Heart left ventricle (tissue), 16 donors: ENCODE results near the gene EHBP1L1. TPM values are rescaled to one million over a fixed set of nuclear protein-coding genes. Genes with fewer than 3 reads are reported as not detected.

Experiments
- ATAC-seq, 4 donors: fragments of 200-7000 bp; cut with Tn5 transposase; one replicate each; pipeline ENCODE4 v1.9.1; 2020 to 2022; ENCODE audit warnings: moderate library complexity in 4 of 4, mild to moderate bottlenecking in 3 of 4, moderate number of reproducible peaks in 1 of 4
- DNase-seq, 5 donors: peaks; one replicate each; pipeline ENCODE4 v3.0.0-alpha.2; 2020
- H3K27ac ChIP-seq, 12 donors: fragments of 200-600 bp; sonication (generic) in 4 of 12; one replicate each; pipeline versions ENCODE4 v1.5.0 to v1.8.0; 2016 to 2022; ENCODE audit warnings: mild to moderate bottlenecking in 2 of 12
- H3K27me3 ChIP-seq, 9 donors: fragments of 200-600 bp; sonication (generic) in 2 of 9; one replicate each; pipeline versions ENCODE4 v1.5.1 to v1.8.0; 2016 to 2022; ENCODE audit warnings: mild to moderate bottlenecking in 3 of 9
- H3K36me3 ChIP-seq, 9 donors: fragments of 200-600 bp; sonication (generic) in 2 of 9; one replicate each; pipeline versions ENCODE4 v1.5.0 to v1.8.0; 2018 to 2022; ENCODE audit warnings: mild to moderate bottlenecking in 2 of 9
- H3K4me1 ChIP-seq, 12 donors: fragments of 200-600 bp; sonication (generic) in 4 of 12; one replicate each; pipeline versions ENCODE4 v1.5.0 to v1.8.0; 2016 to 2022; ENCODE audit warnings: mild to moderate bottlenecking in 3 of 12
- H3K4me3 ChIP-seq, 12 donors: fragments of 200-600 bp; sonication (generic) in 4 of 12; one replicate each; pipeline versions ENCODE4 v1.5.0 to v1.8.0; 2017 to 2022; ENCODE audit warnings: mild to moderate bottlenecking in 9 of 12, moderate library complexity in 4 of 12
- H3K9me3 ChIP-seq, 12 donors: fragments of 200-600 bp; sonication (generic) in 4 of 12; one replicate each; pipeline versions ENCODE4 v1.5.0 to v1.8.0; 2016 to 2022; ENCODE audit warnings: mild to moderate bottlenecking in 1 of 12
- POLR2A ChIP-seq, 2 donors: fragments of 450-650 bp; IDR thresholded peaks; one replicate each; pipeline ENCODE4 v1.6.1; 2017; ENCODE audit warnings: antibody characterized with exemption in 2 of 2, mild to moderate bottlenecking in 2 of 2, moderate library complexity in 2 of 2
- WGBS, 4 donors: extraction: QIAGEN DNeasy Blood & Tissue Kit in 2 of 4; methylation state at CpG; one replicate each; pipeline versions ENCODE4 v1.1.5 to v1.1.7; 2013 to 2018; 5-methylcytosine and 5-hydroxymethylcytosine counted together
- intact Hi-C, 10 donors: fragments of 100-400 bp; cut with DNase I; formaldehyde crosslinking; loops; one replicate each; pipeline versions ENCODE4 v1.11.1 to v1.14.2; 2022
- microRNA-seq, 4 donors: library from miRNA; unstranded; fragments of <30 nt; microRNA quantifications; one replicate each; pipeline versions ENCODE4 to v1.2.0, GENCODE V29; 2017 to 2020
- polyA plus RNA-seq, 2 donors: library from polyadenylated mRNA; stranded (reverse); fragments of 200-250 nt; gene quantifications; one replicate each; pipeline ENCODE4 v1.2.3, GENCODE V29; 2013
- total RNA-seq, 9 donors: library from RNA; depleted of rRNA in 2 of 9; stranded (reverse); fragments of >200 nt in 2 of 9; fragmentation: NEBNext Ultra II Directional in 3 of 9; extraction: Animal tissue kit (Norgen Biotek cat#: 25700) in 3 of 9; gene quantifications; one replicate each; pipeline versions ENCODE4 v1.1.0 to v1.2.4, GENCODE V29; 2016 to 2023
- TF ChIP-seq, protein P1 (sequence below), 12 donors: fragments of 200-600 bp; sonication (generic) in 4 of 12; IDR thresholded peaks; one replicate each; pipeline versions ENCODE4 v1.5.0 to v1.8.0; 2018 to 2022; ENCODE audit warnings: antibody characterized with exemption in 12 of 12, mild to moderate bottlenecking in 5 of 12
- donor health status: ischemic (EF 13 %, LVEDD 7.1; RV severe dilation, severe dysfunction).
- donor health status: healthy with polysubstance abuse.
- donor health status: DM: no; HTN: yes; CAD: no.
- donor health status: DM: no; HTN: no; CAD: no.
- donor health status: ischemic (EF 25% LVEDD 6.9; RV normal size, moderate dysfunction).
- donor health status: ischemic (EF 25% LVEDD 5.7; RV mildly dilated, moderate dysfunction).
- donor health status: healthy.
- donor health status: DM: yes; HTN: yes; CAD: no.
- donor health status: ischemic (EF 35%, LVEDD 5.7; RV mildly dilated, moderate dysfunction).
- donor health status: nonischemic (EF 11% LVEDD 7.7; RV severe dilation, severe dysfunction).
- donor health status: DM: yes; HTN: yes; CAD: no.
- donor health status: PGD.
- donor health status: ischemic (EF 29% LVEDD 5.4; RV normal size, mild dysfunction).
- donor health status: nonischemic (EF 23%, LVEDD 6.1; RV moderate dilation, normal function).

EHBP1L1 gene
- total and polyA plus RNA-seq, 11 donors, result 37.4 to 144 (median 79.0) TPM

DNA sequence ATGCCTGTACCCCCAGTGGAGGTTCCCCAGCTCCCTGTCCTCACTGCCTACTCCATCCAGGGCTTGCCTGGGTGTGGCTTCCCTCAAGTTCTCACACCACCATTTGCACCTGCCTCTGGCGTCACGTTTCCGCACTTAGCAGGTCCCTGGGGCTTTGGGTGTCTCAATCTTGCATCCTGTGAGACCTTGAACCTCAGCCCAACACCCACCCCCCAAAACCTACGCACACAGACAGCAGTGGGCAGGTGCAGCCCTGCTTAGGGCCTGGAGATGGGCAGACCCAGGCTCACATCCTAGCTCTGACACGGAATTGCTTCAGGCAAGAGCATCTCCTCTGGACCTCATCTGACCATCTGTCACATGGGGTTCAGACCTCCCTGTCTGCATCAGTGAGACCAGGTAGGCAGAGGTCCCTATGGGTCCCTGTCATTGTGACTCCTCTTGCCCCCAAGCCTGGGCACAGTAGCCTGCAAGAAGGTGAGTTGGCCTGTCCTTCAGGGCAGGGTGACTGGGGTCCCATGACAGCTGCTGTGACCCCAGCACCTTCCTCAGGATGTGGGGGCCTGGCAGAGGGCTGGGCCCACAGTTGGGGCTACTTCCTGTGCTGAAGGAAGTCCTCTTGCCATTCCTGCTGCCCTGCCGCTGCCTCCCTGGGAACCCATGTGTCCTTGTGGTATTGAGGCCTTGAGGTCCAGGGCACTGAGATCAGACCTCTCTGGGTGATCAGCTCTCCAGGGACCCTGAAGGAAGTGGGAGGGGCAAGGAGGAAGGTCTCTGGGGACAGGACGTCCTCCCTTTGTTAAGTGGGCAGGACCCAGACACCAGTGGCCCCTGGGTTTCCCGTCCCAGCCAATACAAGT is 64.0 kb downstream of the EHBP1L1 start:
- DNase-seq (peak in 4 of 5 donors; percentile 59 to 69 (median 64)), ATAC-seq (peak in 3 of 4 donors; percentile 1 to 36 (median 3))
- Histone ChIP-seq H3K36me3 (peaks cover 0 to 69% (median 52%) of the 10 kb centered on the region in 9 donors), H3K27me3 (no peaks in the 10 kb centered on the region), H3K4me3 (peak overlapping the region in 10 of 12 donors; percentile 11 to 95 (median 86)), H3K27ac (peak overlapping the region; percentile 85 to 99 (median 94)), H3K4me1 (peaks cover 0 to 68% (median 39%) of the 10 kb centered on the region in 12 donors), H3K9me3 (no peaks in the 10 kb centered on the region)
- 45 to 61% (median 58%) methylated on average over 7 to 8 of the region's 8 CpGs for WGBS, 4 donors
- intact Hi-C loops, result loop anchor here in 3 of 10 donors (2.0 to 10.0 kb wide), 4 partner anchors 13 to 175 kb away; partner anchors contain the start of gene KAT5 (in 1 of the 3)
- TF ChIP-seq, protein P1, sequence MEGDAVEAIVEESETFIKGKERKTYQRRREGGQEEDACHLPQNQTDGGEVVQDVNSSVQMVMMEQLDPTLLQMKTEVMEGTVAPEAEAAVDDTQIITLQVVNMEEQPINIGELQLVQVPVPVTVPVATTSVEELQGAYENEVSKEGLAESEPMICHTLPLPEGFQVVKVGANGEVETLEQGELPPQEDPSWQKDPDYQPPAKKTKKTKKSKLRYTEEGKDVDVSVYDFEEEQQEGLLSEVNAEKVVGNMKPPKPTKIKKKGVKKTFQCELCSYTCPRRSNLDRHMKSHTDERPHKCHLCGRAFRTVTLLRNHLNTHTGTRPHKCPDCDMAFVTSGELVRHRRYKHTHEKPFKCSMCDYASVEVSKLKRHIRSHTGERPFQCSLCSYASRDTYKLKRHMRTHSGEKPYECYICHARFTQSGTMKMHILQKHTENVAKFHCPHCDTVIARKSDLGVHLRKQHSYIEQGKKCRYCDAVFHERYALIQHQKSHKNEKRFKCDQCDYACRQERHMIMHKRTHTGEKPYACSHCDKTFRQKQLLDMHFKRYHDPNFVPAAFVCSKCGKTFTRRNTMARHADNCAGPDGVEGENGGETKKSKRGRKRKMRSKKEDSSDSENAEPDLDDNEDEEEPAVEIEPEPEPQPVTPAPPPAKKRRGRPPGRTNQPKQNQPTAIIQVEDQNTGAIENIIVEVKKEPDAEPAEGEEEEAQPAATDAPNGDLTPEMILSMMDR (IDR thresholded peaks at IDR 0.05), result no peak
- TF ChIP-seq POLR2A (IDR thresholded peaks at IDR 0.05), result no peak

- H3K4me1 ChIP-seq, result peaks cover 0 to 68% (median 39%) of the 10 kb centered on the region in 12 donors
- peak in 2 of 4 donors; percentile 4 to 14 for ATAC-seq
- TF ChIP-seq, protein P1 (IDR thresholded peaks at IDR 0.05), result no peak
- TF ChIP-seq POLR2A (IDR thresholded peaks at IDR 0.05), result no peak
- no peaks in the 10 kb centered on the region for H3K9me3 ChIP-seq
- intact Hi-C loops, result no loop called here
- H3K36me3 ChIP-seq, result peaks cover 0 to 69% (median 52%) of the 10 kb centered on the region in 9 donors
- H3K4me3 ChIP-seq, result peak overlapping the region in 10 of 12 donors; percentile 11 to 95 (median 86)
- H3K27ac ChIP-seq, result peak overlapping the region; percentile 75 to 99 (median 94)
- peak; percentile 64 to 85 (median 70) for DNase-seq
- 64 to 76% (median 74%) methylated on average over 25 to 35 of the region's 35 CpGs for WGBS, 4 donors
- H3K27me3 ChIP-seq, result no peaks in the 10 kb centered on the region
These were observed 64.8 kb downstream of the EHBP1L1 start for GRCh38 chr11:65640483-65641296.

GRCh38 chr11:65641297-65642013 is 65.6 kb downstream of the EHBP1L1 start:
- Histone ChIP-seq H3K4me3 (peak overlapping the region in 10 of 12 donors; percentile 11 to 95 (median 86)), H3K27me3 (peaks cover 0 to 2% (median 0%) of the 10 kb centered on the region in 9 donors), H3K9me3 (no peaks in the 10 kb centered on the region), H3K36me3 (peaks cover 0 to 69% (median 50%) of the 10 kb centered on the region in 9 donors), H3K27ac (peak overlapping the region in 11 of 12 donors; percentile 85 to 99 (median 98)), H3K4me1 (peaks cover 0 to 68% (median 40%) of the 10 kb centered on the region in 12 donors)
- no peak for ATAC-seq
- DNase-seq, result no peak
- TF ChIP-seq POLR2A (IDR thresholded peaks at IDR 0.05), result no peak
- TF ChIP-seq, protein P1 (IDR thresholded peaks at IDR 0.05), result no peak
- intact Hi-C loops, result no loop called here
- WGBS, 4 donors, result 85 to 93% (median 87%) methylated on average over 14 to 16 of the region's 16 CpGs

Small RNA genes lying within 50 kb of the gene (microRNA-seq; reads per million reads assigned to microRNA genes)
- gene MIR4690, result 0 to 0.13 (median 0) reads per million in 4 donors

Other genes starting within 250 kb of the EHBP1L1 start
- 10 to 100 TPM; 41.0 to 55.4 (median 46.2) TPM for gene DPF2, start 242.2 kb upstream of the EHBP1L1 start, total RNA-seq
- gene DPF2, start 242.2 kb upstream of the EHBP1L1 start, polyA plus RNA-seq, result 10 to 100 TPM; 22.9 to 35.1 TPM
- gene TIGD3, start 221.3 kb upstream of the EHBP1L1 start, total RNA-seq, result under 1 TPM in 7 of 9 donors, not detected in 2; 0.19 to 0.91 (median 0.47) TPM
- gene TIGD3, start 221.3 kb upstream of the EHBP1L1 start, polyA plus RNA-seq, result under 1 TPM; 0.29 to 0.42 TPM
- 10 to 100 TPM in 1 of 9 donors, 1 to 10 TPM in 8; 3.8 to 11.6 (median 6.6) TPM for gene SLC25A45, start 193.4 kb upstream of the EHBP1L1 start, total RNA-seq
- 1 to 10 TPM; 3.8 to 6.6 TPM for gene SLC25A45, start 193.4 kb upstream of the EHBP1L1 start, polyA plus RNA-seq
- 10 to 100 TPM in 7 of 9 donors, 1 to 10 TPM in 2; 6.1 to 24.1 (median 11.3) TPM for gene FRMD8, start 189.4 kb upstream of the EHBP1L1 start, total RNA-seq
- 10 to 100 TPM in 1 of 2 donors, 1 to 10 TPM in 1; 8.0 to 16.3 TPM for gene FRMD8, start 189.4 kb upstream of the EHBP1L1 start, polyA plus RNA-seq
- gene NEAT1, start 153.3 kb upstream of the EHBP1L1 start, total RNA-seq, result 100 to 1,000 TPM in 7 of 9 donors, 10 to 100 TPM in 2; 17.0 to 760 (median 507) TPM
- 100 to 1,000 TPM; 104 to 532 TPM for gene NEAT1, start 153.3 kb upstream of the EHBP1L1 start, polyA plus RNA-seq
- gene MALAT1, start 77.0 kb upstream of the EHBP1L1 start, total RNA-seq, result 1,000 to 10,000 TPM; 1,047 to 9,662 (median 6,606) TPM
- gene MALAT1, start 77.0 kb upstream of the EHBP1L1 start, polyA plus RNA-seq, result 1,000 to 10,000 TPM; 1,168 to 4,497 TPM
- gene SCYL1, start 51.0 kb upstream of the EHBP1L1 start, total RNA-seq, result 100 to 1,000 TPM in 1 of 9 donors, 10 to 100 TPM in 8; 51.6 to 135 (median 62.2) TPM
- 10 to 100 TPM; 86.6 to 90.2 TPM for gene SCYL1, start 51.0 kb upstream of the EHBP1L1 start, polyA plus RNA-seq
- gene LTBP3, start 17.7 kb upstream of the EHBP1L1 start, total RNA-seq, result 100 to 1,000 TPM in 1 of 9 donors, 10 to 100 TPM in 8; 51.4 to 125 (median 88.9) TPM
- gene LTBP3, start 17.7 kb upstream of the EHBP1L1 start, polyA plus RNA-seq, result 10 to 100 TPM; 26.3 to 36.3 TPM
- gene ZNRD2, start 5.6 kb upstream of the EHBP1L1 start, total RNA-seq, result 10 to 100 TPM; 23.2 to 63.6 (median 33.9) TPM
- 100 to 1,000 TPM in 1 of 2 donors, 10 to 100 TPM in 1; 49.7 to 101 TPM for gene ZNRD2, start 5.6 kb upstream of the EHBP1L1 start, polyA plus RNA-seq
- 10 to 100 TPM; 25.8 to 87.9 (median 38.4) TPM for gene FAM89B, start 3.5 kb upstream of the EHBP1L1 start, total RNA-seq
- gene FAM89B, start 3.5 kb upstream of the EHBP1L1 start, polyA plus RNA-seq, result 10 to 100 TPM; 46.6 to 50.0 TPM
- under 1 TPM in 7 of 9 donors, not detected in 2; 0.18 to 0.75 (median 0.41) TPM for gene KCNK7, start 19.7 kb downstream of the EHBP1L1 start, total RNA-seq
- 1 to 10 TPM in 1 of 2 donors, under 1 TPM in 1; 0.42 to 1.6 TPM for gene KCNK7, start 19.7 kb downstream of the EHBP1L1 start, polyA plus RNA-seq
- 10 to 100 TPM; 26.2 to 68.6 (median 31.4) TPM for gene MAP3K11, start 38.2 kb downstream of the EHBP1L1 start, total RNA-seq
- gene MAP3K11, start 38.2 kb downstream of the EHBP1L1 start, polyA plus RNA-seq, result 10 to 100 TPM; 29.4 to 39.3 TPM
- gene PCNX3, start 39.7 kb downstream of the EHBP1L1 start, total RNA-seq, result 10 to 100 TPM in 8 of 9 donors, 1 to 10 TPM in 1; 9.5 to 23.4 (median 15.4) TPM
- 10 to 100 TPM in 1 of 2 donors, 1 to 10 TPM in 1; 7.1 to 14.0 TPM for gene PCNX3, start 39.7 kb downstream of the EHBP1L1 start, polyA plus RNA-seq
- 10 to 100 TPM; 17.0 to 63.3 (median 21.6) TPM for gene SIPA1, start 62.0 kb downstream of the EHBP1L1 start, total RNA-seq
- 10 to 100 TPM; 26.5 to 35.5 TPM for gene SIPA1, start 62.0 kb downstream of the EHBP1L1 start, polyA plus RNA-seq
- 10 to 100 TPM; 31.2 to 86.4 (median 42.3) TPM for gene RELA, start 86.9 kb downstream of the EHBP1L1 start, total RNA-seq
- 10 to 100 TPM; 22.2 to 49.5 TPM for gene RELA, start 86.9 kb downstream of the EHBP1L1 start, polyA plus RNA-seq
- 10 to 100 TPM; 36.4 to 52.5 (median 40.1) TPM for gene KAT5, start 136.2 kb downstream of the EHBP1L1 start, total RNA-seq
- gene KAT5, start 136.2 kb downstream of the EHBP1L1 start, polyA plus RNA-seq, result 10 to 100 TPM; 39.4 to 62.5 TPM
- 100 to 1,000 TPM in 2 of 9 donors, 10 to 100 TPM in 7; 31.7 to 131 (median 44.6) TPM for gene RNASEH2C, start 144.7 kb downstream of the EHBP1L1 start, total RNA-seq
- gene RNASEH2C, start 144.7 kb downstream of the EHBP1L1 start, polyA plus RNA-seq, result 100 to 1,000 TPM in 1 of 2 donors, 10 to 100 TPM in 1; 90.5 to 120 TPM
- gene AP5B1, start 204.9 kb downstream of the EHBP1L1 start, total RNA-seq, result 10 to 100 TPM in 2 of 9 donors, 1 to 10 TPM in 7; 5.4 to 17.7 (median 8.7) TPM
- gene AP5B1, start 204.9 kb downstream of the EHBP1L1 start, polyA plus RNA-seq, result 1 to 10 TPM; 4.4 to 9.5 TPM
- gene OVOL1, start 211.0 kb downstream of the EHBP1L1 start, total RNA-seq, result not detected
- not detected for gene OVOL1, start 211.0 kb downstream of the EHBP1L1 start, polyA plus RNA-seq